H1 (cell line): ENCODE results near the gene RIT2. TPM values are rescaled to one million over a fixed set of nuclear protein-coding genes. Genes with fewer than 3 reads are reported as not detected.

Experiments
- FOSL1 ChIP-seq: IDR thresholded peaks from 2 replicates; pipeline ENCODE4 v1.6.1; 2011; ENCODE audit warnings: mild to moderate bottlenecking, low read depth, low read length, moderate library complexity; ENCODE audit not compliant: insufficient read depth
- NANOG ChIP-seq: IDR thresholded peaks from 2 replicates; pipeline ENCODE4 v1.6.1; 2011; ENCODE audit warnings: low read length, low read depth, mild to moderate bottlenecking, inconsistent platforms; ENCODE audit not compliant: insufficient read depth, poor library complexity, severe bottlenecking
- SIRT6 ChIP-seq: IDR thresholded peaks from one replicate; pipeline ENCODE4 v1.7.1; 2012; ENCODE audit warnings: low read length, inconsistent platforms
- SP4 ChIP-seq: IDR thresholded peaks from 2 replicates; pipeline ENCODE4 v1.6.1; 2012; ENCODE audit warnings: low read length, inconsistent platforms
- TAF1 ChIP-seq: IDR thresholded peaks from 2 replicates; pipeline ENCODE4 v1.6.1; 2011; ENCODE audit warnings: mild to moderate bottlenecking, low read depth, low read length
- polyA plus RNA-seq, 7 experiments: library from polyadenylated mRNA; depleted of rRNA in 3 of 7; stranded (reverse) in 5 of 7; unstranded in 2 of 7; fragments of >200 nt in 5 of 7; fragments of 200-250 nt in 2 of 7; gene quantifications; 1 replicate in 5 of 7; 2 replicates in 1 of 7; 4 replicates in 1 of 7; pipeline versions ENCODE4 v1.2.1 to v1.2.3, GENCODE V29; 2011 to 2013; ENCODE audit warnings: missing spikeins in 2 of 7, mixed read lengths in 2 of 7
- total RNA-seq: library from RNA; stranded (reverse); fragmentation: NEBNext Ultra II Directional; extraction: Animal tissue kit (Norgen Biotek cat#: 25700); gene quantifications from 2 replicates; pipeline ENCODE4 v1.2.1, GENCODE V29; 2021

Gene RIT2
- total and polyA plus RNA-seq, 2 of the 8 experiments (the other 6 are each of a cell fraction or from before 2014, with no cell fraction given) = 0.67 to 3.2 TPM

GRCh38 chr18:42838546-42839145 lies 276.8 kb downstream of the RIT2 start (continued):
- TF ChIP-seq NANOG = no peak
- no peak for TF ChIP-seq SP4
- TF ChIP-seq TAF1 = no peak
- TF ChIP-seq FOSL1 = no peak
- no peak for TF ChIP-seq SIRT6
- TF ChIP-seq, all 59 proteins: peak for 0
